HepG2 (cell line): ENCODE results near the gene FYB2. TPM values are rescaled to one million over a fixed set of nuclear protein-coding genes. Genes with fewer than 3 reads are reported as not detected.

ENCODE experiments used
- ATAC-seq: fragments of 200-7000 bp; cut with Tn5 transposase; 3 replicates; pipeline ENCODE4 v1.9.1; 2020; ENCODE audit warnings: mild to moderate bottlenecking, moderate library complexity
- BruUV-seq: library from RNA; stranded (reverse); fragments of 400-500 nt; replicated peaks from 2 replicates; lab custom pipeline; 2021; lab: Mats Ljungman, UMichigan
- CTCF ChIA-PET: fragments of 300-600 bp; formaldehyde crosslinking; extraction: SDS; loops from one replicate; lab custom pipeline; 2021; ENCODE audit warnings: low total read pairs, inconsistent platforms, low intra/inter-chr PET ratio; lab: Yijun Ruan, JAX
- POLR2A ChIA-PET: fragments of 350-600 bp; sonication (Branson Sonifier 250); formaldehyde crosslinking; loops from one replicate; lab custom pipeline; 2020; ENCODE audit warnings: antibody characterized with exemption, inconsistent platforms; lab: Yijun Ruan, JAX
- DNase-seq: peaks from one replicate; pipeline ENCODE4 v3.0.0-alpha.2; 2015; ENCODE audit warnings: low spot score
- FAIRE-seq: peaks from 3 replicates; lab custom pipeline; 2011; peaks lifted over from hg19 to GRCh38; lab: Jason Lieb, UNC
- H2AFZ ChIP-seq: one replicate; pipeline ENCODE4 v1.6.1; 2011; ENCODE audit warnings: low read length, inconsistent platforms
- H3K27ac ChIP-seq: fragments of 300-600 bp; 3 replicates; pipeline ENCODE4 v1.8.0; 2011; ENCODE audit warnings: mixed run types, mild to moderate bottlenecking, mixed read lengths, low read length, inconsistent platforms; ENCODE audit not compliant: insufficient read depth; ENCODE audit errors: extremely low read length
- H3K27me3 ChIP-seq, 2 experiments: fragments of 200-600 bp in 1 of 2; 2 replicates in 1 of 2; 3 replicates in 1 of 2; pipeline versions ENCODE4 v1.6.0 to v1.8.0; 2011; ENCODE audit warnings: low read length in 2 of 2, mild to moderate bottlenecking in 2 of 2, moderate library complexity in 2 of 2, inconsistent platforms in 1 of 2; ENCODE audit not compliant: insufficient read depth in 2 of 2, control insufficient read depth in 1 of 2
- H3K36me3 ChIP-seq, 2 experiments: fragments of 200-600 bp in 1 of 2; replicated peaks in 1 of 2; 2 replicates in 1 of 2; 3 replicates in 1 of 2; pipeline versions ENCODE4 v1.5.1 to v1.8.0; 2011; ENCODE audit warnings: low read length in 2 of 2, inconsistent platforms in 1 of 2; ENCODE audit not compliant: insufficient read depth in 2 of 2, control insufficient read depth in 1 of 2
- H3K4me1 ChIP-seq: 2 replicates; pipeline ENCODE4 v1.5.1; 2012; ENCODE audit warnings: low read length, inconsistent platforms; ENCODE audit not compliant: insufficient read depth
- H3K4me2 ChIP-seq: 2 replicates; pipeline ENCODE4 v1.6.0; 2011; ENCODE audit warnings: low read depth, low read length, inconsistent platforms
- H3K4me3 ChIP-seq, 3 experiments: fragments of 200-600 bp in 1 of 3; sonication (generic), shearing (Covaris generic) in 1 of 3; replicated peaks in 1 of 3; 2 replicates each; pipeline ENCODE4 v1.5.1; 2011 to 2016; ENCODE audit warnings: low read length in 3 of 3, inconsistent platforms in 2 of 3, low read depth in 2 of 3, mild to moderate bottlenecking in 2 of 3, control low read depth in 1 of 3, mixed read lengths in 1 of 3; ENCODE audit not compliant: insufficient read depth in 1 of 3
- H3K79me2 ChIP-seq: one replicate; pipeline ENCODE4 v1.6.1; 2011; ENCODE audit warnings: low read length, inconsistent platforms; ENCODE audit not compliant: insufficient read depth
- H3K9ac ChIP-seq: 2 replicates; pipeline ENCODE4 v1.6.0; 2011; ENCODE audit warnings: mild to moderate bottlenecking, low read depth, low read length, inconsistent platforms; ENCODE audit not compliant: insufficient read depth
- H3K9me3 ChIP-seq: 2 replicates; pipeline ENCODE4 v1.5.1; 2012; ENCODE audit warnings: mild to moderate bottlenecking, low read length
- H4K20me1 ChIP-seq: 2 replicates; pipeline ENCODE4 v1.6.0; 2011; ENCODE audit warnings: inconsistent platforms, mild to moderate bottlenecking, low read length, moderate library complexity; ENCODE audit not compliant: insufficient read depth
- EHMT2 ChIP-seq: fragments of 200-600 bp; sonication (generic); IDR thresholded peaks from 2 replicates; pipeline ENCODE4 v1.7.0; 2017; ENCODE audit warnings: antibody characterized with exemption, low read depth, low read length, borderline replicate concordance
- FIP1L1 ChIP-seq: fragments of 200-400 bp; formaldehyde crosslinking; IDR thresholded peaks from 2 replicates; pipeline ENCODE4 v1.6.1; 2018; ENCODE audit warnings: low read depth, mild to moderate bottlenecking, low read length, moderate library complexity, borderline replicate concordance; ENCODE audit not compliant: insufficient read depth
- GLI4 ChIP-seq: sonication (generic); formaldehyde crosslinking; IDR thresholded peaks from 2 replicates; pipeline ENCODE4 v1.5.1; 2020; ENCODE audit warnings: missing genetic modification reagents, mild to moderate bottlenecking, moderate library complexity, borderline replicate concordance
- KLF15 ChIP-seq: sonication (generic); formaldehyde crosslinking; IDR thresholded peaks from 2 replicates; pipeline ENCODE4 v1.8.1; 2023; ENCODE audit warnings: borderline replicate concordance, mild to moderate bottlenecking, inconsistent platforms, missing genetic modification reagents, mixed read lengths
- MXI1 ChIP-seq: IDR thresholded peaks from 3 replicates; pipeline ENCODE4 v1.6.1; 2012; ENCODE audit warnings: low read depth, low read length, inconsistent platforms, borderline replicate concordance
- RARA ChIP-seq: IDR thresholded peaks from 2 replicates; pipeline ENCODE4 v1.6.1; 2016; ENCODE audit warnings: missing genetic modification reagents, missing compliant biosample characterization
- SALL1 ChIP-seq: sonication (generic); formaldehyde crosslinking; IDR thresholded peaks from 2 replicates; pipeline ENCODE4 v1.8.0; 2022; ENCODE audit warnings: mild to moderate bottlenecking, missing genetic modification reagents
- SP5 ChIP-seq: IDR thresholded peaks from 2 replicates; pipeline ENCODE4 v1.6.1; 2016; ENCODE audit warnings: low read depth, borderline replicate concordance
- ZNF350 ChIP-seq: sonication (generic); formaldehyde crosslinking; IDR thresholded peaks from 2 replicates; pipeline ENCODE4 v1.4.0; 2020; ENCODE audit warnings: mild to moderate bottlenecking, low read depth, missing genetic modification reagents, borderline replicate concordance
- ZNF510 ChIP-seq: sonication (generic); formaldehyde crosslinking; IDR thresholded peaks from 2 replicates; pipeline ENCODE4 v1.4.0; 2020; ENCODE audit warnings: low read depth, mild to moderate bottlenecking, missing genetic modification reagents
- WGBS: methylation state at CpG from one replicate; pipeline ENCODE4 v1.1.6; 2017; ENCODE audit warnings: low lambda C conversion rate; 5-methylcytosine and 5-hydroxymethylcytosine counted together
- in situ Hi-C: cut with HindIII; loops from 2 replicates; pipeline ENCODE4 v1.10.0; 2017; ENCODE audit warnings: low pct_unique_long_range_greater_than_20kb; ENCODE audit not compliant: extremely low pct_ligation_motif_present
- intact Hi-C: fragments of 100-400 bp; cut with micrococcal nuclease; formaldehyde crosslinking; loops from one replicate; pipeline ENCODE4 v1.10.0; 2022; ENCODE audit not compliant: unreplicated experiment
- polyA plus RNA-seq, 8 experiments: library from polyadenylated mRNA; depleted of rRNA in 3 of 8; stranded (reverse) in 7 of 8; unstranded in 1 of 8; fragments of >200 nt; fragmentation: Illumina TruSeq in 4 of 8; extraction: Trizol in 4 of 8; gene quantifications; 2 replicates each; pipeline versions ENCODE4 v1.2.1 to v1.2.3, GENCODE V29; 2011 to 2016; ENCODE audit warnings: low read depth in 4 of 8, missing spikeins in 1 of 8, mixed read lengths in 1 of 8; ENCODE audit not compliant: insufficient read depth in 1 of 8
- total RNA-seq, 5 experiments: library from RNA; depleted of rRNA; stranded (reverse); fragments of >200 nt; fragmentation: Illumina TruSeq; extraction: Trizol; gene quantifications; 2 replicates each; pipeline ENCODE4 v1.2.3, GENCODE V29; 2016; ENCODE audit warnings: low read depth in 1 of 5
- TF ChIP-seq, protein P1 (sequence below): sonication (generic); formaldehyde crosslinking; IDR thresholded peaks from 2 replicates; pipeline ENCODE4 v1.9.0; 2021; ENCODE audit warnings: missing genetic modification reagents, borderline replicate concordance
- TF ChIP-seq, protein P2 (sequence below): sonication (generic); formaldehyde crosslinking; IDR thresholded peaks from 2 replicates; pipeline ENCODE4 v1.4.0; 2020; ENCODE audit warnings: missing genetic modification reagents, mild to moderate bottlenecking, borderline replicate concordance
- TF ChIP-seq, protein P3 (sequence below): sonication (generic); formaldehyde crosslinking; IDR thresholded peaks from 2 replicates; pipeline ENCODE4 v1.4.0; 2020; ENCODE audit warnings: mild to moderate bottlenecking, missing genetic modification reagents

The FYB2 gene
- total and polyA plus RNA-seq, 2 of the 13 experiments (the other 11 are each of a cell fraction or from before 2014, with no cell fraction given), result 1.2 to 2.7 TPM

DNA sequence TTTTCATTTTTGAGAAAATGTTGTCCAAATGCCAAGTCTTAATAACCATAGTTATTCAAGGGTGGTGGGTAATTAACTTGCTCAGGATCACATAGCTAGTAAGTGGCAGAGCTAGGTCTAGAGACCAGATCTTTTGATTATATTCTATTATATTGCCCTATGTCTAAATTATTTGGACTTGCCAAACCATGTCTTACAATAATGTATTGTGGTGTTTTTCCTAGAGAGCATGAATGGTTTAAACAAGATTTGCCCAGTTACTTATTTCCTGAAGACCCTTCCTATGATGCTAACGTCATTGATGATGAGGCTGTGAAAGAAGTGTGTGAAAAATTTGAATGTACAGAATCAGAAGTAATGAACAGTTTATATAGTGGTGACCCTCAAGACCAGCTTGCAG, 115.5 kb downstream of the FYB2 start (continued):
- no peak for TF ChIP-seq KLF15
- TF ChIP-seq, protein P1, sequence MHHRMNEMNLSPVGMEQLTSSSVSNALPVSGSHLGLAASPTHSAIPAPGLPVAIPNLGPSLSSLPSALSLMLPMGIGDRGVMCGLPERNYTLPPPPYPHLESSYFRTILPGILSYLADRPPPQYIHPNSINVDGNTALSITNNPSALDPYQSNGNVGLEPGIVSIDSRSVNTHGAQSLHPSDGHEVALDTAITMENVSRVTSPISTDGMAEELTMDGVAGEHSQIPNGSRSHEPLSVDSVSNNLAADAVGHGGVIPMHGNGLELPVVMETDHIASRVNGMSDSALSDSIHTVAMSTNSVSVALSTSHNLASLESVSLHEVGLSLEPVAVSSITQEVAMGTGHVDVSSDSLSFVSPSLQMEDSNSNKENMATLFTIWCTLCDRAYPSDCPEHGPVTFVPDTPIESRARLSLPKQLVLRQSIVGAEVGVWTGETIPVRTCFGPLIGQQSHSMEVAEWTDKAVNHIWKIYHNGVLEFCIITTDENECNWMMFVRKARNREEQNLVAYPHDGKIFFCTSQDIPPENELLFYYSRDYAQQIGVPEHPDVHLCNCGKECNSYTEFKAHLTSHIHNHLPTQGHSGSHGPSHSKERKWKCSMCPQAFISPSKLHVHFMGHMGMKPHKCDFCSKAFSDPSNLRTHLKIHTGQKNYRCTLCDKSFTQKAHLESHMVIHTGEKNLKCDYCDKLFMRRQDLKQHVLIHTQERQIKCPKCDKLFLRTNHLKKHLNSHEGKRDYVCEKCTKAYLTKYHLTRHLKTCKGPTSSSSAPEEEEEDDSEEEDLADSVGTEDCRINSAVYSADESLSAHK (CRISPR knock-in tag), result no peak
- TF ChIP-seq, all 625 proteins: peak for 0

DNA sequence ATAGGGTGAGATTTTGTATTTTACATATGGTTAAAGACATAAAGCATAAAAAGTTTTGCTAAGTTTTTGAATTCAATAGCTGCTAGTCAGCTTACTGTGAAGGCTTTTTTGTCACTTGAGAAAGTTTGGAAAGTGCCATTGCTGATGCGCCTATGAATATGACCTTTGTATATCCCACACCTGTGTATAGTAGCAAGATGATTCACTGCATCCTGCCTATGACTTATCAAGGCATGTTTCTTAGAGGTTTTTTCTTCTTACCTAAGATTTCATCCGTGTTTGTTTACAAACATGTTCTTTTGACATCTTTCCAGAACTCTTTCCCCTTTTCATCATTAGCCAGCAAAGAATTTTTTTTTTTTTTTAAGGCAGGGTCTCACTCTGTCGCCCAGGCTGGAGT, 122.5 kb downstream of the FYB2 start:
- Histone ChIP-seq H3K27me3 (no peaks in the 10 kb centered on the region), H3K4me2 (no peak overlapping the region), H3K79me2 (no peaks in the 10 kb centered on the region), H3K36me3 (peaks cover 7 to 19% of the 10 kb centered on the region in 2 experiments), H3K9me3 (no peaks in the 10 kb centered on the region), H2AFZ (no peak overlapping the region), H3K4me3 (no peak overlapping the region), H4K20me1 (no peaks in the 10 kb centered on the region), H3K27ac (no peak overlapping the region), H3K4me1 (no peaks in the 10 kb centered on the region)
- no peak for FAIRE-seq
- no peak for ATAC-seq
- CTCF ChIA-PET, result no interaction called here
- DNase-seq, result no peak
- 89% methylated on average over 3 of the region's 3 CpGs for WGBS
- no TSS peak for BruUV-seq
- in situ Hi-C loops (no loop called here), intact Hi-C loops (no loop called here)
- POLR2A ChIA-PET, result no interaction called here
- TF ChIP-seq MXI1 (no peak), EHMT2 (no peak), SP5 (CRISPR knock-in tag) (no peak), ZNF350 (CRISPR knock-in tag) (no peak), FIP1L1 (no peak), RARA (CRISPR knock-in tag) (no peak), ZNF510 (CRISPR knock-in tag) (no peak), SALL1 (CRISPR knock-in tag) (no peak), GLI4 (CRISPR knock-in tag) (no peak)
- TF ChIP-seq, protein P2, sequence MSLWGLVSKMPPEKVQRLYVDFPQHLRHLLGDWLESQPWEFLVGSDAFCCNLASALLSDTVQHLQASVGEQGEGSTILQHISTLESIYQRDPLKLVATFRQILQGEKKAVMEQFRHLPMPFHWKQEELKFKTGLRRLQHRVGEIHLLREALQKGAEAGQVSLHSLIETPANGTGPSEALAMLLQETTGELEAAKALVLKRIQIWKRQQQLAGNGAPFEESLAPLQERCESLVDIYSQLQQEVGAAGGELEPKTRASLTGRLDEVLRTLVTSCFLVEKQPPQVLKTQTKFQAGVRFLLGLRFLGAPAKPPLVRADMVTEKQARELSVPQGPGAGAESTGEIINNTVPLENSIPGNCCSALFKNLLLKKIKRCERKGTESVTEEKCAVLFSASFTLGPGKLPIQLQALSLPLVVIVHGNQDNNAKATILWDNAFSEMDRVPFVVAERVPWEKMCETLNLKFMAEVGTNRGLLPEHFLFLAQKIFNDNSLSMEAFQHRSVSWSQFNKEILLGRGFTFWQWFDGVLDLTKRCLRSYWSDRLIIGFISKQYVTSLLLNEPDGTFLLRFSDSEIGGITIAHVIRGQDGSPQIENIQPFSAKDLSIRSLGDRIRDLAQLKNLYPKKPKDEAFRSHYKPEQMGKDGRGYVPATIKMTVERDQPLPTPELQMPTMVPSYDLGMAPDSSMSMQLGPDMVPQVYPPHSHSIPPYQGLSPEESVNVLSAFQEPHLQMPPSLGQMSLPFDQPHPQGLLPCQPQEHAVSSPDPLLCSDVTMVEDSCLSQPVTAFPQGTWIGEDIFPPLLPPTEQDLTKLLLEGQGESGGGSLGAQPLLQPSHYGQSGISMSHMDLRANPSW (CRISPR knock-in tag), result no peak
- TF ChIP-seq, protein P3, sequence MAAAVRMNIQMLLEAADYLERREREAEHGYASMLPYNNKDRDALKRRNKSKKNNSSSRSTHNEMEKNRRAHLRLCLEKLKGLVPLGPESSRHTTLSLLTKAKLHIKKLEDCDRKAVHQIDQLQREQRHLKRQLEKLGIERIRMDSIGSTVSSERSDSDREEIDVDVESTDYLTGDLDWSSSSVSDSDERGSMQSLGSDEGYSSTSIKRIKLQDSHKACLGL (CRISPR knock-in tag), result no peak
- TF ChIP-seq, all 625 proteins: peak for 0
- H3K9ac ChIP-seq, result no peak overlapping the region
